ENCODE measurements around the gene LRRC3B.

The LRRC3B gene

DNA sequence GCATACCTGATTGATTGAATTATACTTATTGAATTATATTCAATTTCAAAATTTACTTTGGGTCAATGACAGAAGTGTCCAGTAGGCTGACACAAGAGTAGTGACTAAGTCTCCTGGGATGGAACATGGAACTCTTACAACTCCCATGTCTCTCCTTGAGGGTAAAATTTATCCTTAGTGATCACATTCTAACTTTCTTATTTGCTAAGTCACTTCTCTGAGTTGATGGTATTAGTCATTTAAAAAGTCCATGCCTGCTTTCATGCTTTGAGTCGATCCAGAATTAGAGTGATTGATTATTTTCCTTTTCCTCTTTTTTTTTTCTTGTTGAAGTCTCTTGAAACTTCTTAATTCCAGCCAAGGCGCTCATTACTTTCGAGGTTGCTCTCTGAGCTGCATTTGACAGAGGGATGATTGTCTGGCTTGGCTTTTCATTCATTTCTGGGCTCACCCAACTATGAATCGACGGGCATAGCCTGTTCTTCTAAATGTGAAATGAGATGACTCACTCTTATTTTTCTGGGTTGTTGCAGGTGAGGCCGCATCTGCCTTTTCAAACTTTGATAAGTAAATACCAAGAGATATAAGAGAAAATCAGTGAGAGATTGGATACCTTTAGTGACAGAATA is 34.9 kb downstream of the LRRC3B start:
- no peak overlapping the region for H3K4ac ChIP-seq (ENCODE audit: low read length)
- no peak overlapping the region for H4K8ac ChIP-seq (ENCODE audit: low read depth, low read length)
- no peak overlapping the region for H2AFZ ChIP-seq (ENCODE audit: low read length)
- no CpG with 5 or more reads among the region's 6 CpGs for WGBS, 2 donors (ENCODE audit: extremely low coverage in 2 of 2, insufficient read length in 2 of 2, insufficient replicate concordance in 1 of 2)
- H3K4me3 ChIP-seq (ENCODE audit: low read length in 2 of 2), result no peak overlapping the region
- H3K14ac ChIP-seq (ENCODE audit: low read length), result no peak overlapping the region
- H2AK5ac ChIP-seq (ENCODE audit: low read depth, low read length), result no peak overlapping the region
- H3K79me1 ChIP-seq (ENCODE audit: low read depth, low read length), result no peaks in the 10 kb centered on the region
- no peak overlapping the region for H2BK120ac ChIP-seq (ENCODE audit: low read depth, low read length)
- no peak overlapping the region for H3K18ac ChIP-seq (ENCODE audit: low read length)
- no peak overlapping the region for H2BK15ac ChIP-seq (ENCODE audit: low read length)
- no peak overlapping the region for H3K27ac ChIP-seq (replicated peaks; ENCODE audit: low read length)
- H2BK5ac ChIP-seq (ENCODE audit: low read length), result no peak overlapping the region
- peaks cover 0 to 1% of the 10 kb centered on the region in 2 donors for H3K4me1 ChIP-seq (ENCODE audit: control insufficient read depth in 2 of 2, insufficient read depth in 1 of 2, low read depth in 1 of 2, low read length in 2 of 2)
- H3K27me3 ChIP-seq (ENCODE audit: control insufficient read depth in 3 of 3, insufficient read depth in 3 of 3, low read depth in 1 of 3, low read length in 3 of 3), result no peaks in the 10 kb centered on the region
- DNase-seq (ENCODE audit: low spot score), result no peak
- no peaks in the 10 kb centered on the region for H3K9me3 ChIP-seq (replicated peaks in 1 of 2; ENCODE audit: control insufficient read depth in 2 of 2, insufficient read depth in 1 of 2, low read depth in 1 of 2, low read length in 2 of 2)
- H3K4me2 ChIP-seq (ENCODE audit: insufficient read depth, low read length, poor library complexity, severe bottlenecking), result no peak overlapping the region
- no peak overlapping the region for H2BK12ac ChIP-seq (ENCODE audit: low read length)
- H3K9ac ChIP-seq (ENCODE audit: low read depth, low read length, poor library complexity), result no peak overlapping the region
- no peak overlapping the region for H3K23ac ChIP-seq (ENCODE audit: low read depth, low read length, poor library complexity)
- no peaks in the 10 kb centered on the region for H3K36me3 ChIP-seq (replicated peaks in 1 of 2; ENCODE audit: control insufficient read depth in 2 of 2, insufficient read depth in 2 of 2, low read length in 2 of 2)
- no peak overlapping the region for H4K91ac ChIP-seq (ENCODE audit: low read depth, low read length, poor library complexity)

DNA sequence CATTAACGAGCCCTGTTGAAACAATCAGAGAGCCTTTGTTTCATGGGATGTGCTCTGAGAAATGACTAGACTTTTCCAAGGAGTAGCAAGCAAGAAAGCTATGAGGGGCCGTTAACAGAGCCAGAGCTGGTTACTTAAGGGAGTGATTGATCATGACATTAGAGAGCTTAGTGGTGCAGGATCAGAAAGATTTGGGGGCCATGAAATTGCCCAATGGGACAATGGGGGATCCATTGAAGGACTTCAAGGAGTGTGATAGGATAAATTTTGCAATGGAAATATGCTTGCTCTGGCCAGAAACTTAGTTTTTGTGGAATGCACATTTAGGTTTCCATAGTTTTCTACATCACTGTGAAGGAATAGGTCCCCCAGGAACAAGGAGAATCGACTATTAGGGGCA is 45.6 kb downstream of the LRRC3B start:
- Histone ChIP-seq H2BK120ac (ENCODE audit: low read depth, low read length) (no peak overlapping the region), H3K9ac (ENCODE audit: low read depth, low read length, poor library complexity) (no peak overlapping the region), H3K18ac (ENCODE audit: low read length) (no peak overlapping the region), H4K8ac (ENCODE audit: low read depth, low read length) (no peak overlapping the region), H3K27ac (replicated peaks; ENCODE audit: low read length) (no peak overlapping the region), H3K79me1 (ENCODE audit: low read depth, low read length) (no peaks in the 10 kb centered on the region), H3K14ac (ENCODE audit: low read length) (no peak overlapping the region), H2AK5ac (ENCODE audit: low read depth, low read length) (no peak overlapping the region), H3K36me3 (replicated peaks in 1 of 2; ENCODE audit: control insufficient read depth in 2 of 2, insufficient read depth in 2 of 2, low read length in 2 of 2) (no peaks in the 10 kb centered on the region), H3K4ac (ENCODE audit: low read length) (no peak overlapping the region), H3K4me1 (ENCODE audit: control insufficient read depth in 2 of 2, insufficient read depth in 1 of 2, low read depth in 1 of 2, low read length in 2 of 2) (no peaks in the 10 kb centered on the region), H2BK5ac (ENCODE audit: low read length) (no peak overlapping the region), H3K9me3 (replicated peaks in 1 of 2; ENCODE audit: control insufficient read depth in 2 of 2, insufficient read depth in 1 of 2, low read depth in 1 of 2, low read length in 2 of 2) (no peaks in the 10 kb centered on the region), H3K27me3 (ENCODE audit: control insufficient read depth in 3 of 3, insufficient read depth in 3 of 3, low read depth in 1 of 3, low read length in 3 of 3) (no peaks in the 10 kb centered on the region), H4K91ac (ENCODE audit: low read depth, low read length, poor library complexity) (no peak overlapping the region), H2BK15ac (ENCODE audit: low read length) (no peak overlapping the region), H3K23ac (ENCODE audit: low read depth, low read length, poor library complexity) (no peak overlapping the region), H2BK12ac (ENCODE audit: low read length) (no peak overlapping the region), H2AFZ (ENCODE audit: low read length) (no peak overlapping the region), H3K4me2 (ENCODE audit: insufficient read depth, low read length, poor library complexity, severe bottlenecking) (no peak overlapping the region), H3K4me3 (ENCODE audit: low read length in 2 of 2) (no peak overlapping the region)
- DNase-seq (ENCODE audit: low spot score), result no peak
- WGBS, 2 donors (ENCODE audit: extremely low coverage in 2 of 2, insufficient read length in 2 of 2, insufficient replicate concordance in 1 of 2), result no CpG with 5 or more reads among the region's 3 CpGs

GRCh38 chr3:26668696-26669095 is 46.1 kb downstream of the LRRC3B start:
- no peak for DNase-seq (ENCODE audit: low spot score)
- Histone ChIP-seq H3K9ac (ENCODE audit: low read depth, low read length, poor library complexity) (no peak overlapping the region), H3K79me1 (ENCODE audit: low read depth, low read length) (no peaks in the 10 kb centered on the region), H3K4me3 (ENCODE audit: low read length in 2 of 2) (no peak overlapping the region), H3K23ac (ENCODE audit: low read depth, low read length, poor library complexity) (no peak overlapping the region), H3K9me3 (replicated peaks in 1 of 2; ENCODE audit: control insufficient read depth in 2 of 2, insufficient read depth in 1 of 2, low read depth in 1 of 2, low read length in 2 of 2) (no peaks in the 10 kb centered on the region), H4K8ac (ENCODE audit: low read depth, low read length) (no peak overlapping the region), H3K14ac (ENCODE audit: low read length) (no peak overlapping the region), H3K4me1 (ENCODE audit: control insufficient read depth in 2 of 2, insufficient read depth in 1 of 2, low read depth in 1 of 2, low read length in 2 of 2) (no peaks in the 10 kb centered on the region), H2BK120ac (ENCODE audit: low read depth, low read length) (no peak overlapping the region), H3K4me2 (ENCODE audit: insufficient read depth, low read length, poor library complexity, severe bottlenecking) (no peak overlapping the region), H3K27me3 (ENCODE audit: control insufficient read depth in 3 of 3, insufficient read depth in 3 of 3, low read depth in 1 of 3, low read length in 3 of 3) (no peaks in the 10 kb centered on the region), H3K27ac (replicated peaks; ENCODE audit: low read length) (no peak overlapping the region), H4K91ac (ENCODE audit: low read depth, low read length, poor library complexity) (no peak overlapping the region), H3K36me3 (replicated peaks in 1 of 2; ENCODE audit: control insufficient read depth in 2 of 2, insufficient read depth in 2 of 2, low read length in 2 of 2) (no peaks in the 10 kb centered on the region), H3K4ac (ENCODE audit: low read length) (no peak overlapping the region), H2AFZ (ENCODE audit: low read length) (no peak overlapping the region), H2BK12ac (ENCODE audit: low read length) (no peak overlapping the region), H2BK5ac (ENCODE audit: low read length) (no peak overlapping the region), H3K18ac (ENCODE audit: low read length) (no peak overlapping the region), H2AK5ac (ENCODE audit: low read depth, low read length) (no peak overlapping the region), H2BK15ac (ENCODE audit: low read length) (no peak overlapping the region)

DNA sequence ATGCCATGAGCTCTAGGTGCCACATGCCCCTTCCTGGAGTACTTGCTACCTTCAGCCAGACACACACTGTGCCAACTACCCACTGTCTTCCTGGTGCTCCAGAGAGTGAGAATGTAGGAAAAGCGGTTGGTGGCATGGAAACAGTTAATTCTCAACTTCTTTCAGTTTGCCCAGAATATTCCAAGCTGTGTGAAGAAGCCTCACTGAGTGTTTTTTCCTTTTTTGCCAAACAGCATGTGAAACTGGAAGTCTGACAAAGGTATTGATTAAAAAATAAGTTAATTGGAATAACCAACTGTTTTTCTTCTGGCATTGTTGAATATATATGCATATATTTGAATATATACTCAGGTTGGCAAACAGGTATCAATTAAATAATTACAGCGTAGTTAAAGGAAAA is 52.8 kb downstream of the LRRC3B start:
- Histone ChIP-seq H3K4me3 (ENCODE audit: low read length in 2 of 2) (no peak overlapping the region), H3K14ac (ENCODE audit: low read length) (no peak overlapping the region), H2BK120ac (ENCODE audit: low read depth, low read length) (no peak overlapping the region), H3K18ac (ENCODE audit: low read length) (no peak overlapping the region), H2BK15ac (ENCODE audit: low read length) (no peak overlapping the region), H3K27me3 (ENCODE audit: control insufficient read depth in 3 of 3, insufficient read depth in 3 of 3, low read depth in 1 of 3, low read length in 3 of 3) (no peaks in the 10 kb centered on the region), H3K4ac (ENCODE audit: low read length) (no peak overlapping the region), H4K8ac (ENCODE audit: low read depth, low read length) (no peak overlapping the region), H3K9ac (ENCODE audit: low read depth, low read length, poor library complexity) (no peak overlapping the region), H3K9me3 (replicated peaks in 1 of 2; ENCODE audit: control insufficient read depth in 2 of 2, insufficient read depth in 1 of 2, low read depth in 1 of 2, low read length in 2 of 2) (no peaks in the 10 kb centered on the region), H3K23ac (ENCODE audit: low read depth, low read length, poor library complexity) (no peak overlapping the region), H3K36me3 (replicated peaks in 1 of 2; ENCODE audit: control insufficient read depth in 2 of 2, insufficient read depth in 2 of 2, low read length in 2 of 2) (peaks cover 0 to 2% of the 10 kb centered on the region in 2 donors), H3K4me1 (ENCODE audit: control insufficient read depth in 2 of 2, insufficient read depth in 1 of 2, low read depth in 1 of 2, low read length in 2 of 2) (no peaks in the 10 kb centered on the region), H4K91ac (ENCODE audit: low read depth, low read length, poor library complexity) (no peak overlapping the region), H2AFZ (ENCODE audit: low read length) (no peak overlapping the region), H3K4me2 (ENCODE audit: insufficient read depth, low read length, poor library complexity, severe bottlenecking) (no peak overlapping the region), H3K79me1 (ENCODE audit: low read depth, low read length) (no peaks in the 10 kb centered on the region), H3K27ac (replicated peaks; ENCODE audit: low read length) (no peak overlapping the region), H2AK5ac (ENCODE audit: low read depth, low read length) (no peak overlapping the region), H2BK12ac (ENCODE audit: low read length) (no peak overlapping the region), H2BK5ac (ENCODE audit: low read length) (no peak overlapping the region)
- no peak for DNase-seq (ENCODE audit: low spot score)
- 100% methylated on average over 1 of the region's 2 CpGs; no CpG with 5 or more reads in 1 of the 2 donors for WGBS, 2 donors (ENCODE audit: extremely low coverage in 2 of 2, insufficient read length in 2 of 2, insufficient replicate concordance in 1 of 2)
